ENCODE data around the gene OSBPL10.

OSBPL10 gene

DNA sequence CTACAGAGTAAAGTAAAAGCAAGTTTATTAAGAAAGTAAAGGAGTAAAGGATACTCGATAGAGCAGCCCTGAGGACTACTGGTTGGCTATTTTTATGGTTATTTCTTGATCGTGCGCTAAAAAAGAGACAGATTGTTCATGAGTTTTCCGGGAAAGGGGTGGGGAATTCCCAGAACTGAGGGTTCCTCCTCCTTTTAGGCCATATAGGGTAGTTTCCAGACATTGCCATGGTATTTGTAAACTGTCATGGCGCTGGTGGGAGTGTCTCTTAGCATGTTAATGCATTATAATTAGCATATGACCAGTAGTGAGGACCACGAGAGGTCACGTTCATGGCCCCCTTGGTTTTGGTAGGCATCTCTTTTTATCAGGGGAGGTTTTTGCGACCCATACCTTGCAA is 213.1 kb downstream of the OSBPL10 start:
- Histone ChIP-seq H3K4me1 (peaks cover 0 to 4% (median 0%) of the 10 kb centered on the region in 4 donors), H3K9me3 (no peaks in the 10 kb centered on the region), H3K4me3 (no peak overlapping the region), H3K27me3 (no peaks in the 10 kb centered on the region), H3K27ac (no peak overlapping the region), H3K36me3 (no peaks in the 10 kb centered on the region)
- intact Hi-C loops (cut with DNase I; ENCODE audit: low total_unique reads): no loop called here
- no peak for TF ChIP-seq CTCF (IDR thresholded peaks at IDR 0.05)
- DNase-seq: no peak

DNA sequence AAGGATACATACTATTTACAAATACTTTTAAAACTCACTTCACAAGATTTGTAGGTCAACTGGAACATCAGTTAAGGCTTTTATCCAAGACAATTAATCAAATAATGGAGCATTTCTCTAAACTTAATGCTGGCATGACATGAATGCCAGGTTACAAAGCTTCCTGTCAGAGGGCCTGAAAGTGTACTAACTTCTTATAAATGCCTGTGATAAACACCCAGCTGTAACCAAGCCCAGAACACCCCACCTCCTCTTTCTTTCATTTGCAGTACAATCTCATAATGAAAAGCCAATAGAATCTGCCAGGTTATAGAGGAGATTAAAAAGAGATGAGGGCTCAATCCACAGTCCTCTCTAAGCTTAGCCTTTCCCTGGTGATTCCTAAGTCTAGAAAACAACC is 214.4 kb downstream of the OSBPL10 start:
- no peak for TF ChIP-seq CTCF (IDR thresholded peaks at IDR 0.05)
- no peak overlapping the region for H3K27ac ChIP-seq
- H3K9me3 ChIP-seq: no peaks in the 10 kb centered on the region
- DNase-seq: no peak
- intact Hi-C loops (cut with DNase I; ENCODE audit: low total_unique reads): no loop called here
- H3K4me3 ChIP-seq: no peak overlapping the region
- H3K27me3 ChIP-seq: no peaks in the 10 kb centered on the region
- H3K36me3 ChIP-seq: no peaks in the 10 kb centered on the region
- H3K4me1 ChIP-seq: peaks cover 0 to 4% (median 0%) of the 10 kb centered on the region in 4 donors

DNA sequence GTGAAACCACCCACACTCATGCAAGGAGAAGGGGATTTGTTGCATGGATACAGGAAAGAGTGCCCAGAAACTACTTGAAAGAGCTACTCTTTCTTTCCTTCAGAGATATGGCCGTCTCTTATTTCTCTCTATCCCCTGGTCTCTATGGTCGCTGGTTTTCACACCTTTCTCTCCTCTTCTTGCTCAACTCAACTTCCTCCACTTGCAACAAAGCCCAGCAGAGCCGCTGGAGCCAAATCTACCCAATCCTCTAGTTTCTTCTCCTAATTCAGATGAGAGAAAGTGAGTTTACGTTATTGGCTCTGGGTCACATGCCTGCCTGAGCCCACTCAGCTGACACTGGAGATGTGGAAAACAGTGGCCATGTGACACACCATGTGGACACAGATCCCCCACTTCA is 215.2 kb downstream of the OSBPL10 start:
- H3K27ac ChIP-seq: no peak overlapping the region
- no peaks in the 10 kb centered on the region for H3K36me3 ChIP-seq
- no peaks in the 10 kb centered on the region for H3K27me3 ChIP-seq
- intact Hi-C loops (cut with DNase I; ENCODE audit: low total_unique reads): no loop called here
- no peak for TF ChIP-seq CTCF (IDR thresholded peaks at IDR 0.05)
- no peak overlapping the region for H3K4me3 ChIP-seq
- peaks cover 0 to 4% (median 0%) of the 10 kb centered on the region in 4 donors for H3K4me1 ChIP-seq
- DNase-seq: no peak
- H3K9me3 ChIP-seq: no peaks in the 10 kb centered on the region

DNA sequence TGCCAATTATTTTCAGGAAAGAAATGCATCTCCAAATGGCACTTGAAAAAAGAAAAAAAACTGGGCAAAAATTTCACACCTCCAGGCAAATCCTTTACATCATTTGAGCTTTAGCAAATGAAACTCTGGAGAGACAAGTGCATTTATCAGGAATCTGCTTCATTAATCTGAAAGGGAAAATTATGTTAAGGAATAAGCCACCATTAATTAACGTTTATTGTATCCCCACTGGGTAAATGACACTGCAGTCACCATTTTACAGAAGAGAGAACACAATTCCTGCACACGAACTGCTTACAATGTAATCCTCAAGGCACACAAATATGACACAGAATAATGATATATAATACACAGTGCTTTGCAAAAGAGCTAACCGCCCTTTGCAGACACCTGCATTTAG is 217.3 kb downstream of the OSBPL10 start:
- TF ChIP-seq CTCF (IDR thresholded peaks at IDR 0.05): no peak
- Histone ChIP-seq H3K4me1 (peaks cover 0 to 1% (median 0%) of the 10 kb centered on the region in 4 donors), H3K9me3 (no peaks in the 10 kb centered on the region), H3K27ac (no peak overlapping the region), H3K27me3 (no peaks in the 10 kb centered on the region), H3K36me3 (no peaks in the 10 kb centered on the region), H3K4me3 (no peak overlapping the region)
- DNase-seq: no peak
- intact Hi-C loops (cut with DNase I; ENCODE audit: low total_unique reads): no loop called here

- Histone ChIP-seq H3K4me1 (no peaks in the 10 kb centered on the region), H3K36me3 (no peaks in the 10 kb centered on the region), H3K9me3 (no peaks in the 10 kb centered on the region), H3K27ac (no peak overlapping the region), H3K4me3 (no peak overlapping the region), H3K27me3 (no peaks in the 10 kb centered on the region)
- intact Hi-C loops (cut with DNase I; ENCODE audit: low total_unique reads): no loop called here
- no peak for DNase-seq
- TF ChIP-seq CTCF (IDR thresholded peaks at IDR 0.05): no peak
These were observed 218.1 kb downstream of the OSBPL10 start for GRCh38 chr3:31762888-31763351.

Data from tibial artery (tissue), 4 donors.